NCI-H345 treated with DMSO at 0.1 percent for 48 hours (cell line): ENCODE data around the gene CNR1.

ENCODE experiments used
- DNase-seq: peaks from one replicate; lab custom pipeline; 2025; ENCODE audit not compliant: unreplicated experiment; lab: John Stamatoyannopoulos, UW

Gene CNR1

DNA sequence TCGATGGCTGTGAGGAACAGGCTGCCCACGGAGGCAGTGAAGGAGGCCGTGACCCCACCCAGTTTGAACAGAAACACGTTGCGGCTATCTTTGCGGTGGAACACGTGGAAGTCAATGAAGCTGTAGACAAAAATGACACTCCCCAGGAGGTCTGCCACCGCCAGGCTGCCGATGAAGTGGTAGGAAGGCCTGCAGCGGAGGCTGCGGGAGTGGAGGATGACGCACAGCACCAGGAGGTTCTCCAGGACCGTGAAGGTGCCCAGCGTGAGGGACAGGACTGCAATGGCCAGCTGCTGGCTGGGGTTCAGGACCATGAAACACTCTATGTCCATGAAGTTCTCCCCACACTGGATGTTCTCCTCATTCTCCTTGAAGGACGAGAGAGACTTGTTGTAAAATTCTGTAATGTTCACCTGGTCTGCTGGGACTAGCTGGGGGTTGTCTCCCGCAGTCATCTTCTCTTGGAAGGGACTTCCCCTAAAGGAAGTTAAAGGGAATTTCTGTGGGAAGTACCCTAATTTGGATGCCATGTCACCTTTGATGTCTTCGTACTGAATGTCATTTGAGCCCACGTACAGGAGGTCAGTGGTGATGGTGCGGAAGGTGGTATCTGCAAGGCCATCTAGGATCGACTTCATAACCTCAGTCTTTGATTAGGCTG lies 21.4 kb downstream of the CNR1 start:
- DNase-seq: no peak

DNA sequence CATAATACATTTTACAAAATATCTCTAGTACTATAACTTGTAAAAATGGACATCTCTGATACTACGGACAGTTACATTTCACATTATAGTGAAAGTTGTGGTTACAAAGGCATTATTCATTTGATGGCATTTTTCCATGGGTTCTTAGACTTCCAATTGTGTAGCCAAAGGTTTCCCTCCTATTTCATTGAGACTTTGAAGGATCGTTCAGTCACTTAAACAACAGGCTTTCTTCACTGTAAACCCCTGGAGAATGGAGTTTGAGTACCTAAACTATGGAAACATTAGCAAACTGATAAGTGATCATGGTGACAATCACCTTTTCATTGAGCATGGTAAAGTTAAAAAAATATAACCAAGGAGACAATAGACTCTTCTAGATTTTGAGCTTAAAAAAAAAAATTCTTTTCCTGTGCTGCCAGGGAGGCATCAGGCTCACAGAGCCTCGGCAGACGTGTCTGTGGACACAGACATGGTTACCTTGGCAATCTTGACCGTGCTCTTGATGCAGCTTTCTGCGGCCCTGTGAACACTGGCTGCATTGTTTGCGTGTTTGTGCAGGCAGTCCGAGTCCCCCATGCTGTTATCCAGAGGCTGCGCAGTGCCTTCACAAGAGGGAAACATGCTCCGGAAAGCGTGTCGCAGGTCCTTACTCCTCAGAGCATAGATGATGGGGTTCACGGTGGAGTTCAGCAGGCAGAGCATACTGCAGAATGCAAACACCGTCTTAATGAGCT lies 22.6 kb downstream of the CNR1 start:
- DNase-seq: no peak

DNA sequence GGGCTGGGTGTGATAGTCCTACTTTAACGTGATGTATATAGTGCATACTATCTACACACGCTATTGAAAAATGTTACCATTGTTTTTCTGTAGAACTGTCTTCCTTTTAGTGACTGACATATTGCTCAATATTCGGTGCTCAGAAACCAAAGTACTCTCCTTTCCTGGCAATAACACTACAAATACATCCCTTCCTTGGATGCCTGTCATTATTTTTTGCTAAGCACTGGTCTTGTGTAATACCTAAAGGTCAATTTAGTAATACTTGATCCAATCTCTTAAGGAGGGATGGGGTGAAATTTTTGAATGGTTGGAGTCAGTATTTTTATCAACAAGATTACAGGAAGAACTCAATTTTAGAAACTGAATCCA lies 23.9 kb downstream of the CNR1 start:
- no peak for DNase-seq

DNA sequence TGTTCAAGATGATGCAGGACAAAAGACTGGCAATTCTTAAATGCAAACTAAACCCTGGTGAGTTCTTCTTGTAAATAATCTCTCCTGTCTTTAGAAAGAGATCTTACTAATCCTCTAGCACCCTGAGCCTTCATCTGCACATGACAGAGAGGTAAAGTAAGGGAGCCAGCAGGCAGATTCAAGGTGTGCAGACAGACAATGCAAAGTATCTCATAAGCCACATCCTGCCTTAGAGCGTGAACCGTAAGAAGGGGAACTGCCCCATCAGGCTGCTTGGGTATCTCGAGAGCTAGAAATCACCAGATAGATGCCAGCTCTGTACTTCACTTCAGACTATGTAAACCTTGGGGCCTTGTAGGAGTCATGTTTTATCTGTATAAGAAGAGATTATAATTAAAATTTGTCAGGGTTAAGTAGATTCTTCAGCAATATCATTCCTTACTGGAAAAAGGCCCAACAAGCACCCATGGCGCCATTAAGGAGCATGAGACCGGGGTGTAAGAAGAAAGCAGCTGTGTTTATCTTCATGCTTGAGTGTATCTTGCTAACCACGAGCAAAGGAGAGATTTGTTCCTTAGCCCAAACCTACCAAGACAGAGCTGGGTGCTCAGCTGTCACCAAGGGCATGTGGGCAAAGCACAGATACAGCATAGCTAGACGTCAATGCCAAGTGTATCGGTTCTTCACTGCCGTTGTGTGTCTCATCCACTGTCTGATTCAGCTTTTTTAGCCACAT lies 24.4 kb downstream of the CNR1 start:
- no peak for DNase-seq

GRCh38 chr6:88137915-88138314 lies 28.2 kb downstream of the CNR1 start:
- no peak for DNase-seq

GRCh38 chr6:88135578-88136114 lies 30.5 kb downstream of the CNR1 start:
- DNase-seq: no peak

DNA sequence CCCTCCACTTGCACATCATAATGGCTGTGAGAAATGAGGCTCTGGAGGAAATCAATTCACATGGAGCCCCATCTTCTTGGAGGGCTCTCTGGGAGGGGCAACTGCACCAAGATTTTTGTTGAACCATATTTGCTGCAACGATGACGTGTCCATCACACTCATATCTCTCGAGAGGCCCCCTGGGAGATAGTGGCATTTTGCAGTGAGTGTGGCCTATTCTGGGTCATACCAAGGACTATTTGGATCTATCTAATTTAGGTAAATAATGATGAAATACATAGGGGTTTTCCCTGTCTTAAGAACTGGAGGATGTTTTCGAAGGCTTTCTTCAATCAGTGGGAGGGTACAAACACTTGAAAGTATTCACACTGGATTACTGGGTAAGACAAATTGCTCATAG lies 31.6 kb downstream of the CNR1 start:
- no peak for DNase-seq

DNA sequence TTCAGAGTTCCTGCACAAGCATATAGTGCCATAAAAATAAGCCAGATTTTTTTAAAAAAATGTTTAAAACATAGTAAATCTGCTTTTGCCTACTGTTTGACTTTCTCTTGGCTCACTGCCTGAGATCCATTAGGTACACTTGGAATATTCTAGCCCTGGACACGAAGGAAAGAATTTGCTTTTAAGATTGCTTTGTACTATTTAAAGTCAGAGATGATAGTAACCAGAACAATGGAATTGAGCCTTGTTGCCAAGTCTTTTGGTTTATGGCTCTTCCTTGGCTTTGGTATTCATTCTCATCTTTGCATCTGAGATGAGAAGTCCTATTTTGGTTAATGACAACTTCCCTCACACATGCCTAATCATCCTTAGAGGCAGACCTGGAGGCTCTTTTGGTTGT lies 32.4 kb downstream of the CNR1 start:
- DNase-seq: no peak

- no peak for DNase-seq
Measured at GRCh38 chr6:88124925-88125557, 41.1 kb downstream of the CNR1 start.

GRCh38 chr6:88120635-88121034 lies 45.5 kb downstream of the CNR1 start:
- no peak for DNase-seq

DNA sequence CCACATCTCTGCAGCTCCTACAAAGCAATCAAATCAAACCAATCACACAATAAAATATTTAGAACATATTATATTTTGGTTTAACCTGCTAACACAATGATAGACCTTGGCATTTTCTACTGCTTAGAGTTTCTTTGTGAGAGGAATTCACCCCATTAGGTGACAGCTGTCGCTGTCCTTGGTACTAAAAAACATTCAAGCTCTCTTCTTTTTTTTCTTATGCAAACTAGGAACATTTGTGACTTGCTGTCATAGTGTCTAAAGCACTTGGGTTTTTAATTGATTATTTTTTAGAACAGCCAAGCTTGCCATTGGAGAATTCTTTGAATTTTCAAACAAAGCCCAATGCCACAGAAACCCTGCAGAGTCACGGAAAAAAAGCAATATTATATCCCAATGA lies 46.4 kb downstream of the CNR1 start:
- DNase-seq: no peak

DNA sequence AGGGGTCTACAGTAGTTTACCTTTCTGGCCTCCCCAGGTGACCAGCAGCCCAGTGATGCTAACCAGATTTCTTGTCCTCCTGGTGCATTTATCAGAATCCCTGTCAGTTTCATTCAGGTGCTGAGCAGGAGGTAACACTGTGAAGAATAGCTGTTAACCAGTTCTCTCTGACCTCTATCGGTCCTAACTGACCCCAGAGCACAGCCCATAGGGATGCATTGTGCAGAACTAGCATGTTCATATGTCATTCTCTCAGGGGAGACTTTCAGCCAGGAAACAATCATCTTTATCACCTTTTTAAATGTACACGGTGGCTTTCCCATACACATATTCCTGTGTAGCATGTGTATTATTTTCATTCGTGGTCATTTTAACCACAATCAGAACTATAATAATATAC lies 49.9 kb downstream of the CNR1 start:
- no peak for DNase-seq

- DNase-seq: no peak
Measured at GRCh38 chr6:88115307-88115706, 50.8 kb downstream of the CNR1 start.

GRCh38 chr6:88114838-88115237 lies 51.3 kb downstream of the CNR1 start:
- DNase-seq: no peak

GRCh38 chr6:88111991-88112390 lies 54.2 kb downstream of the CNR1 start:
- no peak for DNase-seq

DNA sequence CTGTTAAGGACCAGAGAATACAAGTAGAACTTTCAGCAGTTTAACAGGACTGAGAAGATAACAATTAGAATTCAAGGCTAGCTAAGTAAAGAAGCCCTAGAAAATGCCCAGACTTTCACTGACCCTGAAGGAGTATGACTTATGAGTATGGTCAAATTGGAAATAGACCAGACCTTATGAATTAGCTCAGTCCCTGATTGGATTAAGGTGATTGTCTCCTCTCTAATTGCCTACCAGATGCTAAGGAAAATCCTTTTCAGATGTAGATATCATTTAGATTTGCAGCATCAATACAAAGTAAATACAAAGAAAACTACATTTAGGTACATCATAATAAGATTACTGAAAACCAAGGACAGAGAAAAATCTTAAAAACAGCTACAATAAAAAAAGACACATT lies 58.9 kb downstream of the CNR1 start:
- DNase-seq: no peak

- DNase-seq: no peak
Measured at GRCh38 chr6:88105741-88106340, 60.3 kb downstream of the CNR1 start.
